Aorta (tissue), 5 donors: ENCODE data around the gene TSPO. TPM values are rescaled to one million over a fixed set of nuclear protein-coding genes. Genes with fewer than 3 reads are reported as not detected.

ENCODE experiments used
- ATAC-seq: fragments of 200-7000 bp; cut with Tn5 transposase; one replicate; pipeline ENCODE4 v1.9.1; 2022; ENCODE audit warnings: moderate library complexity; ENCODE audit not compliant: low FRiP score
- DNase-seq, 2 donors: peaks; one replicate each; pipeline ENCODE4 v3.0.0-alpha.2; 2020
- H3K27ac ChIP-seq, 2 donors: one replicate each; pipeline ENCODE4 v1.5.1; 2013; ENCODE audit warnings: low read length in 2 of 2, mild to moderate bottlenecking in 2 of 2, moderate library complexity in 2 of 2, control low read depth in 1 of 2, inconsistent platforms in 1 of 2, low read depth in 1 of 2
- H3K27me3 ChIP-seq, 2 donors: one replicate each; pipeline ENCODE4 v1.6.1; 2013; ENCODE audit warnings: control low read depth in 1 of 2, low read length in 1 of 2, mild to moderate bottlenecking in 1 of 2, moderate library complexity in 1 of 2; ENCODE audit not compliant: insufficient read depth in 2 of 2, control insufficient read depth in 1 of 2
- H3K36me3 ChIP-seq, 2 donors: one replicate each; pipeline ENCODE4 v1.6.1; 2013; ENCODE audit warnings: control low read depth in 1 of 2, low read length in 1 of 2, mild to moderate bottlenecking in 1 of 2; ENCODE audit not compliant: insufficient read depth in 2 of 2, control insufficient read depth in 1 of 2
- H3K4me1 ChIP-seq, 2 donors: one replicate each; pipeline ENCODE4 v1.6.1; 2013; ENCODE audit warnings: low read length in 2 of 2, control low read depth in 1 of 2, mild to moderate bottlenecking in 1 of 2, moderate library complexity in 1 of 2; ENCODE audit not compliant: insufficient read depth in 2 of 2, control insufficient read depth in 1 of 2
- H3K4me3 ChIP-seq, 2 donors: one replicate each; pipeline ENCODE4 v1.5.1; 2013; ENCODE audit warnings: low read length in 2 of 2, control low read depth in 1 of 2, mild to moderate bottlenecking in 1 of 2
- H3K9me3 ChIP-seq: one replicate; pipeline ENCODE4 v1.6.1; 2013; ENCODE audit warnings: mild to moderate bottlenecking, low read length; ENCODE audit not compliant: control insufficient read depth
- WGBS, 2 donors: extraction: QIAGEN DNeasy Blood & Tissue Kit; methylation state at CpG; one replicate each; pipeline ENCODE4 v1.1.7; 2013; 5-methylcytosine and 5-hydroxymethylcytosine counted together
- intact Hi-C, 2 donors: fragments of 100-400 bp; cut with DNase I; formaldehyde crosslinking; loops; one replicate each; pipeline versions ENCODE4 v1.14.2 to v1.15.0; 2022
- polyA plus RNA-seq, 2 donors: library from polyadenylated mRNA; stranded (reverse); fragments of 200-250 nt; gene quantifications; one replicate each; pipeline ENCODE4 v1.2.3, GENCODE V29; 2013
- total RNA-seq, 2 donors: library from RNA; stranded (reverse); fragmentation: NEBNext Ultra II Directional; extraction: Animal tissue kit (Norgen Biotek cat#: 25700); gene quantifications; one replicate each; pipeline ENCODE4 v1.2.1, GENCODE V29; 2021
- donor health status: healthy with polysubstance abuse.
- donor health status: Bipolar disorder and iron deficiency.
- donor health status: DM: no; HTN: no; CAD: no.
- donor health status: DM: no; HTN: no; CAD: no.
- donor health status: DM: yes; HTN: yes; CAD: no.

TSPO gene
- total and polyA plus RNA-seq, 4 donors: 88.7 to 311 (median 204) TPM

DNA sequence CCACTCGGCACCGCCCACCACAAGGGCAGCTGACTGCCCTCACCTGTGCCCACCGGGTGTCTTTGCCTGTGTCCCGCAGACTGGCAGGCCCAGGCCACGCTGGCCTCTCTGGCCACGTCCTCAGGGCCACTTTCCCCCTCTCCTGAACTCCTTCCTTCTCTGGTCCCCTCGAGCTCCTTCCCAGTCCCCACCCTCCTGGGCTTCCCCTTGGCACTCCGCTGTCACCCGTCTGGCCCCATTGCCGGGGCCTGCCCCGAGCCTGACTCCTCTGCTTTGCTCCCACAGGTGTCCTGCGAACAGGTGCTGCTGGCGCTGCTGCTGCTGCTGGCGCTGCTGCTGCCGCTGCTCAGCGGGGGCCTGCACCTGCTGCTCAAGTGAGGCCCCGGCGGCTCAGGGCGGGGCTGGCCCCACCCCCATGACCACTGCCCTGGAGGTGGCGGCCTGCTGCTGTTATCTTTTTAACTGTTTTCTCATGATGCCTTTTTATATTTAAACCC, 22.4 kb upstream of the TSPO start:
- no peak overlapping the region for H3K27ac ChIP-seq
- no peak for ATAC-seq
- H3K9me3 ChIP-seq: no peaks in the 10 kb centered on the region
- H3K4me1 ChIP-seq: peaks cover 0 to 3% of the 10 kb centered on the region in 2 donors
- no peaks in the 10 kb centered on the region for H3K27me3 ChIP-seq
- H3K4me3 ChIP-seq: no peak overlapping the region
- WGBS, 2 donors: 72 to 78% methylated on average over 19 to 20 of the region's 20 CpGs
- DNase-seq: no peak
- intact Hi-C loops: no loop called here
- H3K36me3 ChIP-seq: no peaks in the 10 kb centered on the region

DNA sequence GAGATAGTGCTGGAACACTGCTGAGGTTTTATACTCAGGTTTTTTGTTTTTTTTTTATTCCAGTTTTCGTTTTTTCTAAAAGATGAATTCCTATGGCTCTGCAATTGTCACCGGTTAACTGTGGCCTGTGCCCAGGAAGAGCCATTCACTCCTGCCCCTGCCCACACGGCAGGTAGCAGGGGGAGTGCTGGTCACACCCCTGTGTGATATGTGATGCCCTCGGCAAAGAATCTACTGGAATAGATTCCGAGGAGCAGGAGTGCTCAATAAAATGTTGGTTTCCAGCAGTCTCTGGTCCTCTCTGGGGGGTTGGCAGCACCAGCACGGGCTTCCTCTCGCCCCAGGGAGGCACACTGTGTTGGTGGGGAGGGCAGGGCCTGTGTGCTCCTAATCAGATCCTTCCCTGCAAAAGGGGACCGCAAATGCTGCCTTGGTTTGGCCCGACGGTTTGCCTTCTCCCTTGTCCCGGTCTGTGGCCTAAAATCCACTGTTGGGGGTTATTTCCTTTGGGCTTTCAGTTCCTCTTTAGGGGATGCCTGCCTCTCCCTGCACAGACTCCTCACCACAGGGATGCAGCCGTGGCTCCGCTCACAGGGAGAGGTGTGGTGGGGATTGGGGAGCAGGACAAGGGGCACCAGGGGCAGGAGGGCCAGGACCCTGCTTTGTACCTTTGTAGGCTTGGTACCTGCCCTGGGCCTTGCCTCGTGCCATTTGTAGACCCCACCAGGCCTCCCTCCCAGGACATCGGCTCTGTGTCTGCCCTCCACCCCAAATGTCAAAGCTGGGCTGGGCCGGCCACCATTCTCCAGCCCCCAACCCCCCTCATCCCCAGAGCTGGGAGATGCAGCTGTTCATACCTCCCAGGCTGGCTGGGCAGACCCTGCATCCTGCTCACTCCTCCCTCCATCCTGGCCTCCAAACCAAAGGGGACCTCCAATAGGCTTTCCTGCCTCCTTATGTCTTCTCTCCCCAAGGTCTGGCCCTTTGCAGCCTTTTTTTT, 21.6 kb upstream of the TSPO start:
- Histone ChIP-seq H3K9me3 (no peaks in the 10 kb centered on the region), H3K27ac (no peak overlapping the region), H3K36me3 (no peaks in the 10 kb centered on the region), H3K4me1 (peaks cover 0 to 3% of the 10 kb centered on the region in 2 donors), H3K4me3 (no peak overlapping the region), H3K27me3 (no peaks in the 10 kb centered on the region)
- 77 to 79% methylated on average over 15 to 16 of the region's 16 CpGs for WGBS, 2 donors
- intact Hi-C loops: no loop called here
- ATAC-seq (no peak), DNase-seq (no peak)

- ATAC-seq (peak; percentile 79), DNase-seq (peak in 1 of 2 donors; percentile 72)
- peaks cover 0 to 3% of the 10 kb centered on the region in 2 donors for H3K4me1 ChIP-seq
- peak overlapping the region in 1 of 2 donors; percentile 85 for H3K27ac ChIP-seq
- 25 to 32% methylated on average over 17 of the region's 17 CpGs for WGBS, 2 donors
- H3K27me3 ChIP-seq: no peaks in the 10 kb centered on the region
- H3K36me3 ChIP-seq: peaks cover 0 to 3% of the 10 kb centered on the region in 2 donors
- intact Hi-C loops: no loop called here
- no peaks in the 10 kb centered on the region for H3K9me3 ChIP-seq
- no peak overlapping the region for H3K4me3 ChIP-seq
Observed at GRCh38 chr22:43131773-43132501, 19.4 kb upstream of the TSPO start.

- intact Hi-C loops: no loop called here
- Histone ChIP-seq H3K36me3 (peaks cover 0 to 3% of the 10 kb centered on the region in 2 donors), H3K9me3 (no peaks in the 10 kb centered on the region), H3K27me3 (no peaks in the 10 kb centered on the region), H3K4me3 (no peak overlapping the region), H3K27ac (no peak overlapping the region), H3K4me1 (peaks cover 0 to 3% of the 10 kb centered on the region in 2 donors)
- DNase-seq: no peak
- 90% methylated on average over 9 of the region's 9 CpGs for whole genome bisulfite sequencing, 2 donors
- ATAC-seq: no peak
Observed at GRCh38 chr22:43133401-43133800, 18.0 kb upstream of the TSPO start.

DNA sequence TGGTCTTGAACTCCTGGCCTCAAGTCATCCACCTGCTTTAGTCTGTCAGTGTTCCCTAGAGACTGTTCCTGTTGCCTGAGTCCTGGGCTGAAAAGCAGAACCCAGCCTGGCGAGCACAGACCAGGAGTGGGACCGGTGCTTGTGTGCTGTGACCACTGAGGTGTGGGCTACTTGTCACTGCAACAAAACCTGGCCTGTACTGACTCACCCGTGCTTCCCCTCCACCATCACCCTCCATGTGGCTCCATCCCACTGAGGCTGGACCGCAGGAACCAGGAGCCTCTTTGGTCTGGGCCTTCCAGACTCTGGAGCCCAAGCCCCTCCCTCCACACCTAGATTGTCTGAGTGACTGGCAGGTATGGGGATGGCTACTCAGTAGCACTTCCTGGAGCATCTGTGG, 16.8 kb upstream of the TSPO start:
- no peaks in the 10 kb centered on the region for H3K27me3 ChIP-seq
- H3K4me3 ChIP-seq: no peak overlapping the region
- 98 to 99% methylated on average over 4 of the region's 4 CpGs for WGBS, 2 donors
- H3K4me1 ChIP-seq: peaks cover 0 to 3% of the 10 kb centered on the region in 2 donors
- intact Hi-C loops: no loop called here
- DNase-seq (no peak), ATAC-seq (no peak)
- H3K36me3 ChIP-seq: peaks cover 0 to 3% of the 10 kb centered on the region in 2 donors
- no peak overlapping the region for H3K27ac ChIP-seq
- no peaks in the 10 kb centered on the region for H3K9me3 ChIP-seq

- WGBS, 2 donors: 87 to 88% methylated on average over 5 of the region's 5 CpGs
- H3K4me3 ChIP-seq: no peak overlapping the region
- H3K4me1 ChIP-seq: peaks cover 0 to 3% of the 10 kb centered on the region in 2 donors
- no peak for DNase-seq
- peaks cover 0 to 7% of the 10 kb centered on the region in 2 donors for H3K36me3 ChIP-seq
- H3K9me3 ChIP-seq: no peaks in the 10 kb centered on the region
- H3K27ac ChIP-seq: no peak overlapping the region
- intact Hi-C loops: no loop called here
- ATAC-seq: no peak
- H3K27me3 ChIP-seq: no peaks in the 10 kb centered on the region
Observed at GRCh38 chr22:43135565-43135964, 15.8 kb upstream of the TSPO start.

GRCh38 chr22:43136255-43136654, 15.1 kb upstream of the TSPO start:
- Histone ChIP-seq H3K27ac (no peak overlapping the region), H3K4me3 (no peak overlapping the region), H3K9me3 (no peaks in the 10 kb centered on the region), H3K4me1 (peaks cover 0 to 3% of the 10 kb centered on the region in 2 donors), H3K27me3 (no peaks in the 10 kb centered on the region), H3K36me3 (peaks cover 0 to 7% of the 10 kb centered on the region in 2 donors)
- DNase-seq (no peak), ATAC-seq (no peak)
- intact Hi-C loops: no loop called here
- 43 to 46% methylated on average over 9 of the region's 9 CpGs for WGBS, 2 donors

DNA sequence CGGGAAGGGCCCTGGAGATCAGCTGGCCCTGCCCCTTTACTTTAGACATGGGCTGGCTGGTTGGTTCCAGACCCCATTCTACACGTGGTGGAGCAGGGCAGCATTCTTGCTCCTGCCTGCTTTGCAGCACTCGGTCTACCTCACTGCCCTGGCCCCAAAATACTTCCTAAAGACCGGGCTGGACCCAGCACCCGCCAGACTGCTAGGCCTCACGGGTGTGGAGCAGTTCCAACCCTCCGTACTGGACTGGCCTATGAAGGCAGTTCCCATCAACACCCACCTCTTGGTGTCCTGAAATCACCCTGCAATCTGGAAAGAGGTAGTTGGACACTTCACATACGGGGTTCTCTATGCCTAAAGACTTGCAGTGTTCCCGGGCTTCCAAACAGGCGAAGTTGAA, 14.6 kb upstream of the TSPO start:
- Histone ChIP-seq H3K9me3 (no peaks in the 10 kb centered on the region), H3K36me3 (peaks cover 0 to 7% of the 10 kb centered on the region in 2 donors), H3K4me1 (no peaks in the 10 kb centered on the region), H3K27me3 (no peaks in the 10 kb centered on the region), H3K4me3 (no peak overlapping the region), H3K27ac (no peak overlapping the region)
- intact Hi-C loops: no loop called here
- DNase-seq: no peak
- 75 to 81% methylated on average over 10 of the region's 10 CpGs for WGBS, 2 donors
- no peak for ATAC-seq
